ENCODE measurements around the gene DUSP8. TPM values are rescaled to one million over a fixed set of nuclear protein-coding genes. Genes with fewer than 3 reads are reported as not detected.

DUSP8 gene
- total RNA-seq, 1 donor from 2014 or later, result 1.2 TPM

DNA sequence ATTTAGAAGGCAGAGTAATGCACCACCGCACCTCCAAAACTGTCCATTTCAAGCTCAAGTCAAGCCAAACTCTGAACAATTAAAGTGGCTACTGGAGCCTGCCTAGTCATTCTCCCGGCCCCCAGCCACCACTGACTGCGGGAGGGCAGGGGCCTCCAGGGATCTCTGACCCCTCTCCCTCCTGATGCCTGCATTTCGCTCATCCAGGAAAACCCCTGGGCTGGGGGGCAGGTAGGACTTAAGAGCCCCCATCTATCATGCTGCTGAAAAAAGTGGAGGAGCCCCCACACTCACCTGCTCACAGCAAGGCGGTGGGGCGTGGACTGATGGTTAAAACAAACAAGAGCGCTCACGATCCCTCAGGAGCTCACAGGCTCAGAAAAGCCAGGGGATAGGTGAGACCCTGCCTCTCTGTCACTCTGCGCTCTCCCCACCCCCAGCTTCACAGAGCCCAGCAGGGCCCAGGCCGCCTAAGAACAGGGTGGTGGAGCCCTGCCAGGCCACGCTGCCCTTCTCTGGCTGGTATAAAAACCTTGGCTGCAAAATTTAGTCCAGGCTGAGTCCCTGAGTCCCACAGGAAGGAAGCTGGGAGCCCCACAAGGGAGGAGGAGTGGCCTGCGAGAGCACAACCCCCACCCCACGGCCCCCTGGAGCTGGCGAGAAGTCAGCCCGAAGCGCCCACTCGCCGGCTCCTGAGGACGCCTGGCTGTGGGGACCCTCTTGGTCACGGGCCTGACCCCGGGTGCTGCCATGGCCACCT is 64.5 kb downstream of the DUSP8 start:
- Mint-ChIP-seq H3K4me3 (ENCODE audit: low read depth) (no peak overlapping the region), H3K27ac (no peak overlapping the region), H3K9me3 (no peaks in the 10 kb centered on the region), H3K36me3 (ENCODE audit: low read depth) (no peaks in the 10 kb centered on the region), H3K27me3 (ENCODE audit: low read depth) (no peaks in the 10 kb centered on the region), H3K4me1 (ENCODE audit: low read depth) (no peaks in the 10 kb centered on the region)
- intact Hi-C loops (cut with micrococcal nuclease), result no loop called here
- no peak for DNase-seq (ENCODE audit: low spot score)

DNA sequence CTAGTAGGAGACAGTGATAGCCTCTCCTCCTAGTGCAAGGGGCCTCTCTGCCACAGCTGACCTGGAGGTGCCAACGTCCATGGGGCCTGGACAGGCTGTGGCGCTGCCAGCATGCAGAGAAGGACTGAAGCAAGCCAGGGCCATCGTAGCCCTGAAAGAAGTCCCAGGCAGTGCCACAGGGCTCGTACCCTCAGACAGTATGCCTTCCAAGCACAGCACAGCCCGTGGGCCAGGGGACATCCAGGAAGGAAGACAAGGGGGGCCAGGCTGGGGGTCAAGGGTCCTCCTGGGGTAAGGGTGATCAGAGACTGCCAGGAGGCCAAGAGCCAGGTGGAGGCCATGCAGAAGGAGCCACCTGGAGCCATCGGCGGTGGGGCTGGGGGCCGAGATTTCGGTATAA is 65.1 kb downstream of the DUSP8 start:
- DNase-seq (ENCODE audit: low spot score), result no peak
- no peaks in the 10 kb centered on the region for H3K9me3 Mint-ChIP-seq
- H3K27me3 Mint-ChIP-seq (ENCODE audit: low read depth), result no peaks in the 10 kb centered on the region
- H3K27ac Mint-ChIP-seq, result no peak overlapping the region
- H3K4me1 Mint-ChIP-seq (ENCODE audit: low read depth), result no peaks in the 10 kb centered on the region
- H3K36me3 Mint-ChIP-seq (ENCODE audit: low read depth), result no peaks in the 10 kb centered on the region
- no peak overlapping the region for H3K4me3 Mint-ChIP-seq (ENCODE audit: low read depth)
- intact Hi-C loops (cut with micrococcal nuclease), result no loop called here

DNA sequence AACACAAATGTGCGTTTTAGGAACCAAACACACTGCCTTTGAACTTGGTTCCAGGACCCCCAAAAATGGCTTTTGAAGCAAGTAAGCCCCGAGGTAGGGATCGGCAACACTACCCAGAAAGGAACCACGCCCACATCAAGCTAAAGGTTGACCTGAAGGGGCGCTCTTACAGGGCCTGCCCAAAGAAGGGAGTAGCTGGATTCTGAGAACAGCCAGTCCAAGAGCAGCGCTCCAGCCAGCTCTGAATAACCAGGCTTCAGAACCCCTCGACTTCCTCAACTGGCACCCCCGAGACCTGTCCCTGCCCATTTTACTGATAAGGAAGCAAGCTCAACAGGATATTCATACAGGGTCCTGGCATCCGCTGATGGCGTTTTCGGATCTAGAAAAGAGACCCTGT is 66.6 kb downstream of the DUSP8 start:
- Mint-ChIP-seq H3K27me3 (ENCODE audit: low read depth) (no peaks in the 10 kb centered on the region), H3K9me3 (no peaks in the 10 kb centered on the region), H3K4me1 (ENCODE audit: low read depth) (no peaks in the 10 kb centered on the region), H3K36me3 (ENCODE audit: low read depth) (peaks cover 6% of the 10 kb centered on the region), H3K4me3 (ENCODE audit: low read depth) (no peak overlapping the region), H3K27ac (no peak overlapping the region)
- DNase-seq (ENCODE audit: low spot score), result no peak
- intact Hi-C loops (cut with micrococcal nuclease), result no loop called here

GRCh38 chr11:1504581-1505290 is 67.3 kb downstream of the DUSP8 start:
- no peaks in the 10 kb centered on the region for H3K9me3 Mint-ChIP-seq
- intact Hi-C loops (cut with micrococcal nuclease), result no loop called here
- H3K27me3 Mint-ChIP-seq (ENCODE audit: low read depth), result no peaks in the 10 kb centered on the region
- H3K4me3 Mint-ChIP-seq (ENCODE audit: low read depth), result no peak overlapping the region
- no peak overlapping the region for H3K27ac Mint-ChIP-seq
- no peak for DNase-seq (ENCODE audit: low spot score)
- peaks cover 8% of the 10 kb centered on the region for H3K36me3 Mint-ChIP-seq (ENCODE audit: low read depth)
- H3K4me1 Mint-ChIP-seq (ENCODE audit: low read depth), result no peaks in the 10 kb centered on the region

DNA sequence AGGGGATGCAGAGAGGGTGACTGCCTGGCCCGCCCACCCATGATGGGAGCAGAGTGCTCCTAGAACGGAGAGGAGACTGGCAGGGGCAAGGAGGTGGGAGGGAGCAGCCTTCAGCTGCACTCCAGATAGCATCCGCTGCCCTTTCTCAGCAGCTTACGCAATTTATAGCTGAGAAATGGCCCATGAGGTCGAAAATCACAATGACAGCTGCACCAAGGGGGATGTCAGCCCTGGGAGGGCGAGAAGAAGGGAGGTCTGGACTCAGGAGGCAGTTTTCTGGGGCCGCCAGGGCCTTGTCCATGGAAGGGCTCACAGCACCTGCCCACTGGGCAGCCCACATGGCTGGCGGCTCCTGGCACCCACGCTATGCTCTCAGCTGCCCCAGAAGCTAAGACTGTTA is 67.9 kb downstream of the DUSP8 start:
- H3K27ac Mint-ChIP-seq, result no peak overlapping the region

More for the DNA sequence above, 67.9 kb downstream of the DUSP8 start:
- Mint-ChIP-seq H3K27me3 (ENCODE audit: low read depth) (no peaks in the 10 kb centered on the region), H3K4me1 (ENCODE audit: low read depth) (no peaks in the 10 kb centered on the region), H3K36me3 (ENCODE audit: low read depth) (peaks cover 10% of the 10 kb centered on the region), H3K9me3 (no peaks in the 10 kb centered on the region), H3K4me3 (ENCODE audit: low read depth) (no peak overlapping the region)
- no peak for DNase-seq (ENCODE audit: low spot score)
- intact Hi-C loops (cut with micrococcal nuclease), result no loop called here

Other genes starting within 250 kb of the DUSP8 start
- gene BRSK2, start 182.3 kb downstream of the DUSP8 start, total RNA-seq, result 1.5 and 1.6 TPM in 2 replicates
- gene MOB2, start 85.5 kb downstream of the DUSP8 start, total RNA-seq, result 23.1 and 23.3 TPM in 2 replicates
- not detected in 2 replicates for gene KRTAP5-1, start 13.0 kb upstream of the DUSP8 start, total RNA-seq
- not detected in 2 replicates for gene KRTAP5-2, start 26.0 kb upstream of the DUSP8 start, total RNA-seq
- not detected in 2 replicates for gene KRTAP5-3, start 36.2 kb upstream of the DUSP8 start, total RNA-seq
- gene KRTAP5-4, start 49.9 kb upstream of the DUSP8 start, total RNA-seq, result not detected in 2 replicates
- gene KRTAP5-5, start 57.5 kb upstream of the DUSP8 start, total RNA-seq, result not detected in 2 replicates
- not detected in 2 replicates for gene KRTAP5-6, start 124.9 kb upstream of the DUSP8 start, total RNA-seq
- gene IFITM10, start 178.3 kb upstream of the DUSP8 start, total RNA-seq, result 0.14 and 0.34 TPM in 2 replicates
- 73.5 and 76.3 TPM in 2 replicates for gene CTSD, start 191.7 kb upstream of the DUSP8 start, total RNA-seq

Data from activated T-helper 2 cell treated with anti-CD3 and anti-CD28 coated beads, Interferon-gamma antibody, Interleukin-2, Interleukin-4, amounts not matched to agents 10 μg/mL and 5 μg/mL and 100 μg/mL, durations not matched to agents 14 hours and 24 hours and 36 hours (primary cell).